Neural progenitor cell (in vitro differentiated cells): Measurements from ENCODE around the gene FAM24A.

Source experiments
- CTCF ChIP-seq: fragments of 200-600 bp; sonication (generic); IDR thresholded peaks from 2 replicates; pipeline ENCODE4 v1.5.1; 2017; ENCODE audit warnings: antibody characterized with exemption, mild to moderate bottlenecking
- EZH2 ChIP-seq: fragments of 200-600 bp; sonication (generic); IDR thresholded peaks from 2 replicates; pipeline ENCODE4 v1.6.1; 2017; ENCODE audit warnings: antibody characterized with exemption, mild to moderate bottlenecking, moderate library complexity

- TF ChIP-seq CTCF (no peak), EZH2 (no peak)
Measured at GRCh38 chr10:122957474-122957873, 47.1 kb downstream of the FAM24A start.
